Motor neuron (in vitro differentiated cells): ENCODE results near the gene PEX26. TPM values are rescaled to one million over a fixed set of nuclear protein-coding genes. Genes with fewer than 3 reads are reported as not detected.
A peak's percentile ranks its signal among the peaks of the same experiment; 100 is the strongest.
"Not testable (repeated sequence)": the region's sequence is repeated elsewhere in the genome, so short reads cannot be mapped to it uniquely, and the experiment has no call there.

ENCODE experiments used
- ATAC-seq, 8 experiments: fragments of 200-7000 bp; cut with Tn5 transposase; replicated peaks in 6 of 8; 2 replicates each; pipeline ENCODE4 v1.8.0; 2021; ENCODE audit warnings: mild to moderate bottlenecking in 8 of 8, moderate library complexity in 8 of 8
- H3K27ac ChIP-seq, 2 donors: fragments of 250-450 bp; sonication (Bioruptor Pico); 2 replicates each; pipeline ENCODE4 v1.9.0; 2021; ENCODE audit warnings: antibody characterized with exemption in 2 of 2, mild to moderate bottlenecking in 2 of 2, moderate library complexity in 1 of 2
- H3K4me1 ChIP-seq, 2 donors: fragments of 250-450 bp; sonication (Bioruptor Pico); replicated peaks in 1 of 2; 2 replicates each; pipeline ENCODE4 v1.6.1; 2021; ENCODE audit warnings: antibody characterized with exemption in 2 of 2, mild to moderate bottlenecking in 2 of 2, moderate library complexity in 1 of 2
- H3K4me3 ChIP-seq, 5 donors: fragments of 250-450 bp; sonication (Bioruptor Pico); 2 replicates each; pipeline ENCODE4 v1.9.0; 2021; ENCODE audit warnings: antibody characterized with exemption in 5 of 5, mild to moderate bottlenecking in 5 of 5, moderate library complexity in 4 of 5
- WGBS, 10 experiments: fragments of 450-650 bp; shearing (Covaris generic); methylation state at CpG; one replicate each; pipeline ENCODE4 v1.0.0; 2022; 5-methylcytosine and 5-hydroxymethylcytosine counted together
- in situ Hi-C, 9 experiments: fragments of 400-800 bp; cut with MboI; loops; one replicate each; pipeline ENCODE4 v1.15.0; 2021; ENCODE audit warnings: low sequenced_read_pairs in 9 of 9, low pct_unique_long_range_greater_than_20kb in 2 of 9; ENCODE audit not compliant: unreplicated experiment in 9 of 9
- total RNA-seq, 8 experiments: library from RNA; unstranded; fragments of 300-600 nt; gene quantifications; 2 replicates each; pipeline versions ENCODE4 v1.2.3 to v1.2.4, GENCODE V29; 2022

The PEX26 gene
- total RNA-seq, 8 experiments from 2014 or later, result 10.5 to 25.1 (median 19.4) TPM

GRCh38 chr22:18093661-18094060, 15.9 kb downstream of the PEX26 start:
- in situ Hi-C loops, result no loop called here

GRCh38 chr22:18095101-18095805, 17.5 kb downstream of the PEX26 start:
- in situ Hi-C loops, result no loop called here
- Histone ChIP-seq H3K4me3 (no peak overlapping the region), H3K4me1 (no peaks in the 10 kb centered on the region), H3K27ac (no peak overlapping the region)
- peak in 1 of 8 experiments; percentile 40 for ATAC-seq
- WGBS, 10 experiments, result 67 to 100% (median 94%) methylated on average over 1 to 5 of the region's 8 CpGs; no CpG with 5 or more reads in 4 of the 10 experiments

More at GRCh38 chr22:18093661-18094060, 15.9 kb downstream of the PEX26 start:
- 40 to 100% (median 91%) methylated on average over 1 to 6 of the region's 6 CpGs; no CpG with 5 or more reads in 1 of the 10 experiments for whole genome bisulfite sequencing, 10 experiments
- Histone ChIP-seq H3K4me3 (no peak overlapping the region), H3K4me1 (no peaks in the 10 kb centered on the region), H3K27ac (no peak overlapping the region)
- ATAC-seq, result no peak

- WGBS, 10 experiments, result 0 to 80% (median 40%) methylated on average over 1 to 3 of the region's 3 CpGs; no CpG with 5 or more reads in 4 of the 10 experiments
- Histone ChIP-seq H3K4me1 (no peaks in the 10 kb centered on the region), H3K27ac (no peak overlapping the region), H3K4me3 (no peak overlapping the region)
- in situ Hi-C loops, result no loop called here
- no peak for ATAC-seq
Measured at GRCh38 chr22:18096823-18097222, 19.0 kb downstream of the PEX26 start.

- Histone ChIP-seq H3K4me3 (no peak overlapping the region), H3K4me1 (no peaks in the 10 kb centered on the region), H3K27ac (no peak overlapping the region)
- 73 to 100% (median 95%) methylated on average over 1 to 3 of the region's 3 CpGs; no CpG with 5 or more reads in 4 of the 10 experiments for WGBS, 10 experiments
- no peak for ATAC-seq
- in situ Hi-C loops, result no loop called here
Measured at GRCh38 chr22:18100781-18101180, 23.0 kb downstream of the PEX26 start.

GRCh38 chr22:18101536-18101935, 23.7 kb downstream of the PEX26 start:
- 78 to 100% (median 86%) methylated on average over 1 to 3 of the region's 4 CpGs; no CpG with 5 or more reads in 3 of the 10 experiments for WGBS, 10 experiments
- H3K4me1 ChIP-seq, result no peaks in the 10 kb centered on the region
- in situ Hi-C loops, result no loop called here
- ATAC-seq, result no peak
- H3K27ac ChIP-seq, result no peak overlapping the region
- H3K4me3 ChIP-seq, result no peak overlapping the region

GRCh38 chr22:18103527-18104269, 25.9 kb downstream of the PEX26 start:
- no peaks in the 10 kb centered on the region for H3K4me1 ChIP-seq
- no peak overlapping the region for H3K4me3 ChIP-seq
- no peak overlapping the region for H3K27ac ChIP-seq
- WGBS, 10 experiments, result 68 to 100% (median 94%) methylated on average over 1 to 10 of the region's 14 CpGs; no CpG with 5 or more reads in 1 of the 10 experiments
- in situ Hi-C loops, result no loop called here
- ATAC-seq, result peak in 2 of 8 experiments; percentile 78 to 84

- in situ Hi-C loops, result no loop called here
- Histone ChIP-seq H3K4me1 (no peaks in the 10 kb centered on the region), H3K27ac (no peak overlapping the region), H3K4me3 (no peak overlapping the region)
- whole genome bisulfite sequencing, 10 experiments, result 74 to 100% (median 95%) methylated on average over 1 to 4 of the region's 4 CpGs; no CpG with 5 or more reads in 4 of the 10 experiments
- peak in 2 of 8 experiments; percentile 27 to 42 for ATAC-seq
Measured at GRCh38 chr22:18104566-18104965, 26.8 kb downstream of the PEX26 start.

- H3K4me1 ChIP-seq, H3K27ac ChIP-seq, in situ Hi-C loops, ATAC-seq, H3K4me3 ChIP-seq: not testable (repeated sequence)
- 60 to 100% (median 90%) methylated on average over 1 to 3 of the region's 7 CpGs; no CpG with 5 or more reads in 4 of the 10 experiments for WGBS, 10 experiments
Measured at GRCh38 chr22:18105981-18106380, 28.2 kb downstream of the PEX26 start.

- ATAC-seq, in situ Hi-C loops, H3K27ac ChIP-seq, H3K4me3 ChIP-seq: not testable (repeated sequence)
- peaks cover 9 to 14% of the 10 kb centered on the region in 2 donors for H3K4me1 ChIP-seq
- WGBS, 10 experiments, result 100% methylated on average over 1 of the region's 4 CpGs; no CpG with 5 or more reads in 8 of the 10 experiments
Measured at GRCh38 chr22:18106550-18107341, 29.0 kb downstream of the PEX26 start.

GRCh38 chr22:18108187-18108586, 30.4 kb downstream of the PEX26 start:
- Histone ChIP-seq H3K4me3 (no peak overlapping the region), H3K27ac (no peak overlapping the region), H3K4me1 (peaks cover 9 to 14% of the 10 kb centered on the region in 2 donors)
- ATAC-seq, result no peak
- in situ Hi-C loops, result no loop called here
- 65 to 100% (median 90%) methylated on average over 1 to 3 of the region's 3 CpGs; no CpG with 5 or more reads in 2 of the 10 experiments for WGBS, 10 experiments

- 48 to 93% (median 73%) methylated on average over 1 to 9 of the region's 14 CpGs for WGBS, 10 experiments
- Histone ChIP-seq H3K4me3 (no peak overlapping the region), H3K4me1 (peaks cover 9 to 26% of the 10 kb centered on the region in 2 donors), H3K27ac (no peak overlapping the region)
- in situ Hi-C loops, result no loop called here
- ATAC-seq, result no peak
Measured at GRCh38 chr22:18109410-18110193, 31.8 kb downstream of the PEX26 start.
